Measurements from ENCODE around the gene ZNF611. TPM values are rescaled to one million over a fixed set of nuclear protein-coding genes. Genes with fewer than 3 reads are reported as not detected.
"Not testable (repeated sequence)": the region's sequence is repeated elsewhere in the genome, so short reads cannot be mapped to it uniquely, and the experiment has no call there.

The ZNF611 gene
- total RNA-seq, 2 experiments from 2014 or later: 20.0 to 20.8 TPM

DNA sequence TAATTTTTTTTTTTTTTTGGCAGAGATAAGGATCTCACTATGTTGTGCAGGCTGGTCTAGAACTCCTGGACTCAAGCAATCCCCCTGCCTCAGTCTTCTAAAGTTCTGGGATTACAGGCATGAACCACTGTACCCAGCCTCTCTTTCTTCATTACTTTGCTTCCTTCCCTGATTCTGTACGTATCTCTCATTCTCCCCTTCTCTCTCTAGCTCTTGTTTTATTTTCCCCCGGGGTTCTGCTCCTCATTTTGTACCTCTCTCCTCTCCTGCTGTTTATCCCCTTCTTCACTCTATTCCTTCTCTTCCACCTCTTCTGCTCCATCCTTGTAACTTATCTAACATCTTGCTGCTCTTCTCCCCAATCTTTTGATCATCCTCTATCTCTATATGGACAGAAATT, 46.5 kb downstream of the ZNF611 start:
- ChIA-PET POLR2A (no interaction called here), CTCF (no interaction called here)

DNA sequence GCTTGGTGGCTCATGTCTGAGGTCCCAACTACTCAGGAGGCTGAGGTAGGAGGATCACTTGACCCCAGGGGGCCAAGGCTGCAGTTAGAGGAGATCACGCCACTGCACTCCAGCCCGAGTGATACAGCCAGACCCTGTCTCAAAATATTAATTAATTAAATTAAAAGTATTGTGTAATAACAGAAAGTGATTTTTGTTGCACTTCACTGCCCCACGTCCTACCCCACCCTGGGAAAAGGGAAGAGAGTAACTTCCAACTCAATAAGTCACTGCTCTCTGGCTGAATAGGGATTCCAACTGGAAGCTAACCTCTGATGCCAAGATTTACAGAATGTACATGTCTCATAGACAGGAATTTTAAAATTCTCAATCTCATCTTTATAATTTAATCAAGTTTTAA, 47.2 kb downstream of the ZNF611 start:
- CTCF ChIA-PET: no interaction called here
- POLR2A ChIA-PET: no interaction called here

DNA sequence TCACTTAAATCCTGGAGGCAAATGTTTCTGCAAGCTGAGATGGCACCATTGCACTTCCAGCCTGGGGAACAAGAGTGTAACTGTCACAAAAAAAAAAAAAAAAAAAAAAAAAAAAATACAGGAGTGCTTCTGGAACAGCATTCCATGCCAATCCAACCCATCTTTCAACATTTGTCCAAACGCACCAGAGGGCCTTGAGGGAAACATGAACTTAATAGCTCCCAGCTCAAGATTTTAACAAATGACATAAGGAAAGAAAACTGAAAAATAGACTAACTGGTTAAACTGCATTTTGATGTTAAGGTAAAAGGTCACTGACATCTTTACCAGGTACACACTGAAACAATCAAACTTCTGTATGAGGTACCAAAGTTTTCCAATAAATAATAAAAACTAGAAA, 49.0 kb downstream of the ZNF611 start:
- ChIA-PET POLR2A (no interaction called here), CTCF (no interaction called here)

DNA sequence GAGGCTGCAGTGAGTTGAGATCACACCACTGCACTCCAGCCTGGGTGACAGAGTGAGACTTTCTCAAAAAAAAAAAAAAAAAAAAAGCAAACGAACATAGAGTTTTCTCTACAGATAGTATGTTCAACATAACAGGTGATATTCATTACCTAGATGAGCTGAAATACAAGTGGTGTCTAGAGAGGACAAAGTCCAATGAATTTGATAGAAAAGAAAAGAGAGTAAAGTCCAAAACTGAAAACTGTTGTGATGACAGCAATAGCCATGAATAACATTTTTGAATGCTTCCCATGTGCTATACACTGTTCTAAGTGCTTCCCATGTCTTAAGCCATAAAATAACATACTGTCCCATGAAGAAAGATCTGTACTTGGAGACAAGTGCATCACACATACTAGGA, 53.6 kb downstream of the ZNF611 start:
- CTCF ChIA-PET, POLR2A ChIA-PET: not testable (repeated sequence)

DNA sequence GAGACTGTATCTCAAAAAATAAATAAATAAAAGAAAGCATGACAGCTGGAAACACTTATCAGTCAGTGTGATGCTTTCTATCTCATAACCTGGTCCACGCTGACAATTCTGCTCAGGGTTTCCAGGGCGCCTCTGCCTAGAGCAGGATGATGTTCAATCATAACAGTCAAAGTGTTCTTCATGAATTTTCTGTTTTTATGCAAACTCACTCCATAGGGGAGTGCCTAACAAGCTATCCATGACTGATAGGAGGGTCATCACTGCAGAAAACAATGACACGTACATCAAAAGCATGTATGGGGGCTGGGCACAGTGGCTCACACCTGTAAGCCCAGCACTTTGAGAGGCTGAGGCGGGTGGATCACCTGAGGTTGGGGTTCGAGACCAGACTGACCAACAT, 55.2 kb downstream of the ZNF611 start:
- ChIA-PET POLR2A (no interaction called here), CTCF (no interaction called here)

DNA sequence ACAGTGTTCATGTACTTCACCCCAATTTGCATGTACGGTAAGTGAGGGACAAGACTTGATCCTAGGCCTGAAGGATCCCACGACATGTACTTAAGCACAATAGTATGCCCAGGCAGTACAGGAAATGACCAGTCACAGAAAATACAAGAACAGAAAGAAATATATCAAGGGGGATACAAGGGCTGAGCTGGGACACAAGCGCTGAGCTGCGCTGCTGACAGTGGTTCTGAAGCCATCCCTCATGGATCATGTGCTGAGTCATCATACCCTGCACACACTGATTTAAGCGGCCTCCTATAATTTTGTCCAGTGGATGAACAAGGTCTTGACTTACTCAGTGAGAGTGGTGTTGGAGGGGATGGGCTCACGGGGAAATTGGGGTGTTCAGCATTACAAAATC, 59.6 kb downstream of the ZNF611 start:
- POLR2A ChIA-PET, CTCF ChIA-PET: not testable (repeated sequence)

DNA sequence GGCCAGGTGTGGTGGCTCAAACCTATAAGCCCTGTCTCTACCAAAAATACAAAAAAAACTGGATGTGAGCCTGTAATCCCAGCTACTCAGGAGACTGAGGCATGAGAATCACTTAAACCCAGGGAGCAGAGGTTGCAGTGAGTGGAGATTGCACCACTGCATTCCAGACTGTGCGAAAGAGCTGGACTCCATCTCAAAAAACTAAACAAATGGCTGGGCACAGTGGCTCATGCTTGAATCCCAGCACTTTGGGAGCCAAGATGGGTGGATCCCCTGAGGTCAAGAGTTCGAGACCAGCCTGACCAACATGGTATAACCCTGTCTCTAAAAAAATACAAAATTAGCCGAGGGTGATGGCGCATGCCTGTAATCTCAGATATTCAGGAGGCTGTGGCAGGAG, 61.8 kb downstream of the ZNF611 start:
- POLR2A ChIA-PET: no interaction called here
- CTCF ChIA-PET: no interaction called here

DNA sequence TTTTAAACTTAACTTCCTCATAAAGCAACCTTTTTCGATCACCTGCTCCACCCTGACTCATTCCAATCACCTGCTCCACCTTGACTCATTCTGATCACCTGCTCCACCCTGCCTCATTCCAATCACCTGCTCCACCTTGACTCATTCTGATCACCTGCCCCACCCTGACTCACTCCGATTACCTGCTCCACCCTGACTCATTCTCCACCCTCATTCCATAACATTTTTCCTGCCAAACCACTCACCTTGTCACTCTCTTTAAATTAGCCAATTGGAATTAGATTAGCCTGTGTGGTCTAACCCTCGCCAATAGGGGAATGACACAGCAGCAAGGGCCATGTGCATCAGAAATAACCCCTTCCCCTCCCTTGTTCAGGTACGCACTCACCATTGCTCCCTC, 64.8 kb downstream of the ZNF611 start:
- ChIA-PET POLR2A (no interaction called here), CTCF (no interaction called here)

DNA sequence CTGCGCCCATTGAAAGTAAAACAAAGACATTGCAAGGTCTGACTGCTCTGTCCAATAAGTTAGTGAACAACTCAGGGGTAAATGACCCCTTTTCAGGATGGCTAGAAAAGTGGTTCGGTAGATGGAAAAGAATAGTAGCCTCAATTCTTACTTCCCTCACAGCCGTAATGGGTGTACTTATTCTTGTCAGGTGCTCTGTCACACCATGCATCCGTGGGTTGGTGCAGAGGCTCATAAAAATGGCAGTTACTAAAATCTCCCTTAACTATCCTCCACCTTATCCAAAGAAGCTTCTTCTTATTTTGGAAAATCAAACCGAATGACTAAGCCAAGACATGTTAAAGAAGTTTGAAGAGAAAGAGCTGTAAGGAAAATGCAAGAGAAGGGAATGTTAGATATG, 65.3 kb downstream of the ZNF611 start:
- POLR2A ChIA-PET: no interaction called here
- CTCF ChIA-PET: no interaction called here

DNA sequence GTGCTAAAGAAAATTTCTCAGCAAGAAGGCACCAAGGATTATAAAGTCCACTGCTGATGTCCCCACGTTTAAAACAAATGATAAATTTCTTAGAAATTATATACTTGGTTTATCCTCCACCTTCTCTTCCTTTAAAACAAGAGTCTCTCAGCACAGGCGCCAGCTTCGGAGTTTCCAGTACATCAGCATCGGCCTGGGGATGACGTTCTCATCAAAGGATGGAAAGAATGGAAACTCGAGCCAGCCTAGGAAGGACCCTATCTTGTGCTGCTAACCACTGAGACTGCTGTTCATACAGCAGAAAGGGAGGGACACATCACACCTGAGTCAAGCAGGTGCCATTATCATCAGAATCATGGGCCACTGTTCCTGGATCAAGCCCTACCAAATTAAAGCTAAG, 66.9 kb downstream of the ZNF611 start:
- ChIA-PET POLR2A (no interaction called here), CTCF (no interaction called here)

DNA sequence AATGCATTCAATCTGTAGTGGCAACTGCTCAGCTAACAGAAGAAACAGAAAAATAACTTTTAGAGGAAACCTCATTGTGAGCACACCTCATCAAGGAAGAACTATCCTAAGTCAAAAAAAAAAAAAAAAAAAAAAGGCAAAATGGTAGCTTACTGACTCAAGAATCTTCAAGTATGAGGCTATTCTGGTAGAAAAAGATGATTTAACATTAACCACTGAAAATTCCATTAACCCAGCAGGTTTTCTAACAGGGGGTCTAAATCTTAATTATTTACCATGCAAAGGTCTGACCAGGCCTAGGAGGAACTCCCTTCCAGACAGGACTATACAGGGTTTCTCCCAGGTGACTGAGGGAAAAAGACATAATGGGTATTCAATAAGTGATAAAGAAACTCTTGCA, 68.3 kb downstream of the ZNF611 start:
- ChIA-PET CTCF (no interaction called here), POLR2A (no interaction called here)

DNA sequence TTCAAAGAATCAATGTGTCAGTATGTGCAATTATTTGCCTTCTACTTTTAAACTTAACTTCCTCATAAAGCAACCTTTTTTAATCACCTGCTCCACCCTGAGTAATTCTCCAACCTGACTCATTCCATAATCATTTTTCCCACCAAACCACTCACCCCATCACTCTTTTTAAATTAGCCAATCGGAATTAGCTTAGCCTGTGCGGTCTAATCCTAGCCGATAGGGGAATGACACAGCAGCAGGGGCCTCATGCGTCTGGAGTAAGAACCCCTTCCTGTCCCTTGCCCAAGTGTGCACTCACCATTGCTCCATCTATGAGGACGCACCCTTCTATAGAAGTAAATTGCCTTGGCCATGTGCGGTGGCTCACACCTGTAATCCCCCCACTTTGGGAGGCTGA, 69.3 kb downstream of the ZNF611 start:
- POLR2A ChIA-PET: no interaction called here
- CTCF ChIA-PET: no interaction called here

DNA sequence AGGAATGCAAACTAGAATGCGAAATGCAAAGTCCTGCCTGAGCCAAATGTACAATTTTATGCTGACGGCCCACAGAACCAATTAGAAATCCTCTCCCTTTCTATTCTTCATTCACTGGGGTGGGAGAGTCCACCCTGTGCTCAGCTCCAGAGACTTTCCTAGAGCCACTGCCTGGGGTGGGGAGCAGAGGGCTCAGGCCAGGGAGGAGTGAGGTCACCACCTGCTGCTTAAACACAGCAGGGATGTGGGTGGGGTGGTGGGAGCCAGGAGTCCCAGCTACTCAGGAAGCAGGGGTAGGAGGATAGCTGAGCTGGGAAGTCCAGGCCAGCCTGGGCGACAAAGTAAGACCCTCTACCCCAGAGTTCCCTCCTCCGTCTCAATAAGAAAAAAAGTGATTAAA, 69.8 kb downstream of the ZNF611 start:
- POLR2A ChIA-PET: no interaction called here
- CTCF ChIA-PET: no interaction called here

DNA sequence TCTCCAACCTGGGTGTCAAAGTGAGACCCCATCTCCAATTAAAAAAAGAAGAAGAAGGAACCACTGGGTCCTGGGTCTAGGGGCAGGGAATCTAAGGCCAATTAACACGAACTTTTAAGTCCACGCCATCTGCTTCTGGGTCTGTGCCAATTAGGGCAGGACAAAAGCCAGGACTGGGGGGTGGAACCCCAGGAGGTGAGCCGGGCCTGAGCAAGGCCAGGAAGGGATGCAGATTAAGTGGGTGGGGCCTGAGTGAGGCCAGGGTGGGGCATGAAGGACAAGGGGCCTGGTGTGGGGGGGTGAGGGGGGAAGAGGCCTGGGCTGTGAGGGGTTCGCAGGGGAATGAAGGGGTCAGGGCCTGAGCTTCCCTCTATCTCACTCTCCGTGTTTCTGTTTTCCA, 70.4 kb downstream of the ZNF611 start:
- ChIA-PET CTCF (no interaction called here), POLR2A (no interaction called here)

DNA sequence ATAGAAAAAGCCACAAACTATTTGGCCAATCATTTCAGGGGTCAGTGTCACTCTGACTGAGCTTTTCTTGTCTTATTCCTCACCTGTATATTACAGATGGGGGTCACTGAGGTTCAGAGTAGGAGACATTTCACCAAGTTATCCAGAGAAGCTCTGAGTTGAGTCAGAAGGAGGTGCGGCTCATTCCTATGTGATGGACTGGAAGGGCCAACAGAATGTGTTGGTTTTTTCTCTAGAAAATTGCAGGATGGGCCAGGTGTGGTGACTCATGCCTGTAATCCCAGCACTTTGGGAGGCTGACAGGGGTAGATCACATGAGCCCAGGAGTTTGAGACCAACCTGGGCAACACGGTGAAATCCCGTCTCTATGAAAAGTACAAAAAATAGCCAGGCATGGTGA, 72.2 kb downstream of the ZNF611 start:
- ChIA-PET CTCF (interaction anchor here (0.6 kb wide), 1 partner anchor 237 kb away, joined by 5 read pairs; no protein-coding TSS in a partner anchor), POLR2A (no interaction called here)

DNA sequence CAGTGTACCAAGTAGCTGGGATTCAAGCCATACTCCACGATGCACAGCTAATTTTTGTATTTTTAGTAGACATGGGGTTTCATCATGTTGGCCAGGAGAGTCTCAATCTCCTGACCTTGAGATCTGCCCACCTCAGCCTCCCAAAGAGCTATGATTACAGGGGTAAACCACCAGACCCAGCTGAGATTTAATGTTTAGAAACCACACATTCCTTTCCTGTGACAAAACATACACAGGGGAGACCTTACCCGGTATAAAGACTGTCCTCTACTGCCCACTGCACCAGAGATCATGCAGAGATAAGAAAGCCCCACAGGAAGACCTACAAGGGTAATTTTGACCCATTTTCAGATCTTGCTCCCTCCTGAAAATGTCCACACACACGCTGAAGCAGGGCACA, 73.9 kb downstream of the ZNF611 start:
- POLR2A ChIA-PET: no interaction called here
- CTCF ChIA-PET: no interaction called here

DNA sequence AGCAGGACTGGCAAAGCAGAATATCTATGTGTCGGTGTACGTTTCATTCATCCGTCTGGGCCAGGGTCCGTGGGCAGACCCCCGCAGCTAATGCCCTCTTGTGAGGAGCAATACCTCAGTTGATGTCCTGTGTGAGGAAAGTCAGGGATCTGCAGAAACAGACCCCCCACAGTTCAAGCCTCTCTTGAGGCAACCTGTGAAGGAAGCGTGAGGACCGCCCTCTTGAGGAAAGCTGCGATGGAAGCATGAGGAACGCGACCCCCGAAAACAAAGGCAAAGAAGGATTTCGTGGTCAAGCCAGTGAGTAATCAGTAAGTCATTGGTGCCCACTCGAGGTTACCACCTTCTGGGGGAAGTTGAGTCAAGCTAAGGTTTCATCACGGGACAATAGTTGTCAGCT, 75.8 kb downstream of the ZNF611 start:
- CTCF ChIA-PET: no interaction called here
- POLR2A ChIA-PET: no interaction called here

DNA sequence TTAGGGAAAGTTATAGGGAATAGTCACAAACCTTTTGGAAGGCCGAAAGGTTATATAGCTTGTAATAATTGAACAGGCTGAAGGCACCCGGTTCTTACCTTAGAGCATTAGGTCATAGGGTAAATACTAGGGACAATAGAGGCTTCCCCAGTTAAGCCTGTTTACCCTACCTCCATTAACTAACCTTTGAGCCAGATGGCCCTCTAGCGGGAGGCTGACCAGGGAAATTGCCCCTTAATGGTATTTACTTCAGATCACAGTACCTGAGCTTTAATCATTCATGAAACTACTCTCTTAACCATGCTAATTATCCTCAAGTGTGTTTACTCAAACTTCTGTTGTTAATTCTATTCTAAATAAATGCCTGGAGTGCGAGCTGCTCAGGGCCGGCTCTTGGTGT, 76.2 kb downstream of the ZNF611 start:
- POLR2A ChIA-PET: no interaction called here
- CTCF ChIA-PET: no interaction called here

DNA sequence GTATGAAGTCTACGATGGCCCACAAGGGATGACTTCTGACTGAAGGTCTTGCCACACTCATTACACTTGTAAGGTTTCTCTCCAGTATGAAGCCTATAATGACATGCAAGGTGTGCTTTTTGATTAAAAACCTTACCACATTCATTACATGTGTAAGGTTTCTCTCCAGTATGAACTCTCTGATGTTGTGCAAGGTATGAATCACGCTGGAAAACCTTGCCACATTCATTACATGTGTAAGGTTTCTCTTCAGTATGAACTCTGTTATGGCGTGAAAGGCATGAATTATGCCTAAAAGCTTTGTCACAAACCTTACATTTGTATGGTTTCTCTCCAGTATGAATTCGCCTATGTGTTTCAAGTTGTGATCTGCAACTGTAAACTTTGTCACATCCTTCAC, 81.7 kb downstream of the ZNF611 start:
- ChIA-PET CTCF (no interaction called here), POLR2A (no interaction called here)

Other genes with a start within 250 kb of the ZNF611 start
- 10 to 100 TPM; 24.9 to 27.5 TPM for gene ZNF808, start 207.4 kb downstream of the ZNF611 start, total RNA-seq
- gene ZNF701, start 164.8 kb downstream of the ZNF611 start, total RNA-seq: 10 to 100 TPM; 15.8 to 16.4 TPM
- gene ZNF83, start 96.7 kb downstream of the ZNF611 start, total RNA-seq: 10 to 100 TPM; 25.3 to 25.9 TPM
- 10 to 100 TPM; 16.1 to 17.8 TPM for gene ZNF600, start 51.7 kb upstream of the ZNF611 start, total RNA-seq
- 10 to 100 TPM; 13.9 to 15.4 TPM for gene ZNF28, start 86.6 kb upstream of the ZNF611 start, total RNA-seq
- 1 to 10 TPM; 9.9 to 10.0 TPM for gene ZNF468, start 122.6 kb upstream of the ZNF611 start, total RNA-seq
- 10 to 100 TPM; 11.2 to 13.3 TPM for gene ZNF320, start 162.6 kb upstream of the ZNF611 start, total RNA-seq
- gene ZNF888, start 188.4 kb upstream of the ZNF611 start, total RNA-seq: 1 to 10 TPM; 3.6 to 4.4 TPM
- 10 to 100 TPM in 1 of 2 experiments, 1 to 10 TPM in 1; 9.0 to 10.0 TPM for gene ZNF816, start 227.8 kb upstream of the ZNF611 start, total RNA-seq

All from activated CD8-positive, alpha-beta memory T cell treated with anti-CD3 and anti-CD28 coated beads for 36 hours (primary cell).